Psoas muscle (tissue), 8 donors: ENCODE data around the gene TNIK. TPM values are rescaled to one million over a fixed set of nuclear protein-coding genes. Genes with fewer than 3 reads are reported as not detected.

ENCODE experiments used
- ATAC-seq, 4 donors: fragments of 200-7000 bp; cut with Tn5 transposase; one replicate each; pipeline ENCODE4 v1.9.1; 2020; ENCODE audit warnings: moderate library complexity in 3 of 4, mild to moderate bottlenecking in 2 of 4
- DNase-seq, 2 donors: peaks; one replicate each; pipeline ENCODE4 v3.0.0-alpha.2; 2020
- H3K27ac ChIP-seq: fragments of 200-600 bp; one replicate; pipeline ENCODE4 v1.8.0; 2022
- H3K27me3 ChIP-seq, 3 donors: fragments of 200-600 bp in 1 of 3; one replicate each; pipeline versions ENCODE4 v1.6.1 to v1.8.0; 2013 to 2022; ENCODE audit warnings: low read length in 2 of 3, mild to moderate bottlenecking in 2 of 3, moderate library complexity in 1 of 3; ENCODE audit not compliant: insufficient read depth in 3 of 3
- H3K36me3 ChIP-seq, 2 donors: fragments of 200-600 bp in 1 of 2; one replicate each; pipeline versions ENCODE4 v1.6.1 to v1.8.0; 2013 to 2022; ENCODE audit warnings: low read depth in 1 of 2, mild to moderate bottlenecking in 1 of 2, moderate library complexity in 1 of 2; ENCODE audit not compliant: insufficient read depth in 1 of 2
- H3K4me1 ChIP-seq: fragments of 200-600 bp; one replicate; pipeline ENCODE4 v1.8.0; 2022
- H3K4me3 ChIP-seq: fragments of 200-600 bp; one replicate; pipeline ENCODE4 v1.8.0; 2022; ENCODE audit warnings: mild to moderate bottlenecking
- H3K9me3 ChIP-seq: fragments of 200-600 bp; one replicate; pipeline ENCODE4 v1.8.0; 2022
- CTCF ChIP-seq: fragments of 200-600 bp; IDR thresholded peaks from one replicate; pipeline ENCODE4 v1.8.0; 2022; ENCODE audit warnings: antibody characterized with exemption
- WGBS, 3 donors: extraction: QIAGEN DNeasy Blood & Tissue Kit; methylation state at CpG; one replicate each; pipeline versions ENCODE4 v1.1.6 to v1.1.7; 2013; 5-methylcytosine and 5-hydroxymethylcytosine counted together
- intact Hi-C, 2 donors: fragments of 100-400 bp; cut with DNase I; formaldehyde crosslinking; loops; one replicate each; pipeline versions ENCODE4 v1.11.0 to v1.14.2; 2022
- polyA plus RNA-seq, 3 donors: library from polyadenylated mRNA; stranded (reverse); fragments of 200-250 nt; gene quantifications; one replicate each; pipeline ENCODE4 v1.2.3, GENCODE V29; 2013
- total RNA-seq, 4 donors: library from RNA; stranded (reverse); fragmentation: NEBNext Ultra II Directional in 2 of 4; extraction: Animal tissue kit (Norgen Biotek cat#: 25700) in 2 of 4; gene quantifications; one replicate each; pipeline versions ENCODE4 v1.2.1 to v1.2.4, GENCODE V29; 2021 to 2023
- donor health status: healthy with polysubstance abuse.
- donor health status: DM: no; HTN: no; CAD: no; lungs with moderate emphysema.
- donor health status: Bipolar disorder and iron deficiency.
- donor health status: healthy.
- donor health status: DM: yes; HTN: yes; CAD: no.
- donor health status: DM: no; HTN: no; CAD: no.
- donor health status: DM: no; HTN: no; CAD: no.
- donor health status: DM: yes; HTN: yes; CAD: no.

The TNIK gene
- total and polyA plus RNA-seq, 7 donors: 9.9 to 32.4 (median 12.5) TPM

DNA sequence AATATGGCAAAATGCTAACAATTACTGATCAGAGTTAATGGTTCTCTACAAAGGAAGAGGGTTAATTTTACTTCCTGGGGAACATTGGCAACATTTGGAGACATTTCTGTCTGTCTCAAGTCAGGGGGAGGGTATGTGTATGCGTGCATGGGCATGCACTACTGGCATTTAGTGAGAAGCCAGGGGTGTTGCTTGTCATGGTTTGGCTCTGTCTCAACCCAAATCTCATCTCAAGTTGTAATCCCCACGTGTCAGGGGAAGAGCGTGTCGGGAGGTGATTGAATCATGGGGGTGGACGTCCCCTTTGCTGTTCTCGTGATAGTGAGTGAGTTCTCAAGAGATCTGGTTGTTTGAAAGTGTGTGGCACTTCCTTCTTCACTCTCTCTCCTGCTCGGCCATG, 28.3 kb upstream of the TNIK start:
- Histone ChIP-seq H3K4me1 (no peaks in the 10 kb centered on the region), H3K9me3 (no peaks in the 10 kb centered on the region), H3K36me3 (no peaks in the 10 kb centered on the region), H3K27ac (no peak overlapping the region), H3K27me3 (no peaks in the 10 kb centered on the region), H3K4me3 (no peak overlapping the region)
- WGBS, 3 donors: 83 to 93% (median 84%) methylated on average over 7 of the region's 7 CpGs
- DNase-seq (no peak), ATAC-seq (no peak)
- intact Hi-C loops: no loop called here
- no peak for TF ChIP-seq CTCF

DNA sequence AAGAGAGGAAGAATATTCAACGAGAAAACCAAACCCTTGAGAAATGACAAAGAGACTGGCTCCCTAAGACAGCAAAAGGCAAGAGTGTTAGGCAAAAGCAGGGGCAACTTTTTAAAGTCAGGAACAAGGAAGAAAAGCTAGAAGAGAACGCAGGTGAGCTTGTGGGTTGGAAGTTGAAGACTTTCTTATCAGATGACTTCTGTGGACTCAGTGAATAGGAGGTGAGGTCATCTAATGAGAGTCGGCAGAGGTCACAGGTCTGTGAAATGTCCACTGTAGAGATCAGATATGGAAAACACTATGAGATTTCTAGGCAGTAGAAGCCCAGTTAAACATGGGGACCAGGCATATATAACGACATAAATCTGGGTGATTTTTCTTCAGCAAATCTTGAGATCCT, 27.2 kb upstream of the TNIK start:
- ATAC-seq (no peak), DNase-seq (no peak)
- Histone ChIP-seq H3K36me3 (no peaks in the 10 kb centered on the region), H3K4me3 (no peak overlapping the region), H3K27ac (no peak overlapping the region), H3K9me3 (no peaks in the 10 kb centered on the region), H3K27me3 (no peaks in the 10 kb centered on the region), H3K4me1 (no peaks in the 10 kb centered on the region)
- 79 to 87% (median 83%) methylated on average over 4 of the region's 4 CpGs for WGBS, 3 donors
- intact Hi-C loops: no loop called here
- TF ChIP-seq CTCF: no peak

- intact Hi-C loops: no loop called here
- Histone ChIP-seq H3K9me3 (no peaks in the 10 kb centered on the region), H3K4me1 (no peaks in the 10 kb centered on the region), H3K4me3 (no peak overlapping the region), H3K27ac (no peak overlapping the region), H3K27me3 (no peaks in the 10 kb centered on the region), H3K36me3 (no peaks in the 10 kb centered on the region)
- no peak for DNase-seq
- no peak for TF ChIP-seq CTCF
- ATAC-seq: no peak
Measured at GRCh38 chr3:171485338-171485737, 25.1 kb upstream of the TNIK start.

DNA sequence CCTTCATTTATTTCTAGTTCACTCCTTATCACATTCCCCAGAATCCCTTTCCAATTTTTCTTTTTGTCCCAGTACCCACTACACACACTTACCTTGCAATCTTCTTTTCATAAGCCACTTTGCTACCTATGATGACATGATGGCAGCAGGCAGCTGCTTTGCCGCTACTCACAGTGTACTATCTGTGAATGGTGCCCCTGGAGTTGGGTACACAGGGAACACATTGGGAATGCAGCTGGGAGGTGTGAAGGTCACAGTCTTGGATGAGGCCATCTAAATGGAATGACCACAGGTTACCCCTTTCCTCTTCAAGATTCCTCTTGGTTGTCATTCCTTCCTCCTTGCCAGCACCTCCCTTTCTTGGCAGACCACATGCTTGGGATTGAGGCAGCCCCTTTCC, 20.8 kb upstream of the TNIK start:
- Histone ChIP-seq H3K9me3 (no peaks in the 10 kb centered on the region), H3K27ac (no peak overlapping the region), H3K36me3 (no peaks in the 10 kb centered on the region), H3K27me3 (no peaks in the 10 kb centered on the region), H3K4me1 (no peaks in the 10 kb centered on the region), H3K4me3 (no peak overlapping the region)
- DNase-seq: no peak
- no peak for ATAC-seq
- 42 to 89% (median 71%) methylated on average over 1 of the region's 1 CpG for whole genome bisulfite sequencing, 3 donors
- intact Hi-C loops: no loop called here
- no peak for TF ChIP-seq CTCF

DNA sequence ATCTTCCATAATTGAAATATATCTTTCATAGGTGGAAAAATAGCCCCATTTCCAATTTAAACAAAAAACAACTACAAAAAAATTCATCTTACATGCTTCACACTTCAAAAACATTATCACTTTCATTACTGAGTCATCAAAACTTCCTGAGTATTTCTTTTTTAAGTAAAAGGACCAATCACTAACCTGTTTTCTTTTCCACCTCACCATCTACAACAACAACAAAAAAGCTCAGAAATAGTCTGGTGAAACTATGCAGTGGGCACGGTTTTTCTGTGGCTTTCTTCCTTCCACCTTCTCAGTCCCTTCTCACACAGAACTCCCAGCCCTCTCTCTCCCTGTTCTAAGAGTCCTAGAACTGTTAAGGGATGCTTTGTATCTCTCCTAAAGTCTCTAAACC, 20.3 kb upstream of the TNIK start:
- ATAC-seq (no peak), DNase-seq (no peak)
- Histone ChIP-seq H3K4me3 (no peak overlapping the region), H3K27me3 (no peaks in the 10 kb centered on the region), H3K4me1 (no peaks in the 10 kb centered on the region), H3K27ac (no peak overlapping the region), H3K9me3 (no peaks in the 10 kb centered on the region), H3K36me3 (no peaks in the 10 kb centered on the region)
- no peak for TF ChIP-seq CTCF
- 57 to 64% (median 58%) methylated on average over 1 of the region's 1 CpG for WGBS, 3 donors
- intact Hi-C loops: no loop called here
